NCI-H1417 (cell line): ENCODE measurements around the gene NELFB.

Experiments
- DNase-seq, 3 experiments: peaks; one replicate each; lab custom pipeline; 2025; lab: John Stamatoyannopoulos, UW

NELFB gene

GRCh38 chr9:137254624-137255447, at the start of gene NELFB:
NELFB (plus strand) TSS chr9:137255327.
- DNase-seq, result peak; percentile 85 to 95 (median 94)

DNA sequence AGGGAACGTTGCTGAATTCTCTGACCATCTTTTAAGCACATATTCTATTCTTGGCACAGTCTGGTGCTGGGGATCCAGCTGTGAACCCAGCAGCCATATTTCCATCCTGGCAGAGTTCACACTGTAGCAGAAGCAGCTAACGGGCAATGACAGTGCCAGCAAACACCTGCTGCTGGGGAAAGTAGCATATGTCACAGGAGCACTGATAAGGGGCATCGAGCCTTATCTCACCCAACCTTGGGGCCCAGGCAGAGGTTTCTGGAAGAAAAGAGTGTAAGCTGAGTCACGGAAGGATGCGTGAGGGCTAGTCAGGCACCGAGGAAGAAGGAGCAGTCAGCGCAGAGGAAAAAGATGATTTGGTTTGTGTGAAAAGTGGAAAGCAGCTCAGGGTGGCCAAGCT, 48.5 kb upstream of the NELFB start:
- DNase-seq, result no peak

DNA sequence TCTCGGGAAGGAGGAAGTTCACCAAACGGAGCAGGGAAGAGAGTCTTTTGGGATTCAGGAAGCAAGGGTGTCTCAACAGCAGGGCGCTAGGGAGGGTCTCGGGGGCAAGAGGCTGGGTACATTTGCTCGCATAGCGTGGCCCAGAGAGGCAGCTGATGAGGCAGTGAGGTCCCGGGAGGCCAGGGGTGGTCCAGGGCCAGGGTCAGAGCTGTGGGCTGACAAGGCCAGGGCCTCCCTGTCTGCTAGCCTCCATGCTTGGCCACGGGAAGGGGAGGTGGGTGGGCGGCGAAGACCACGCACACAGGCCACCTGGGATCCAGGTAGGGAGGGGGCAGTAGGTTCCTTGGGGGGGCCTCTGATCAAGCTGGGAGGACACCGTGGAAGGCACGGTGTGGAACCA, 43.6 kb upstream of the NELFB start:
- no peak for DNase-seq

GRCh38 chr9:137212520-137212919, 42.6 kb upstream of the NELFB start:
- no peak for DNase-seq

DNA sequence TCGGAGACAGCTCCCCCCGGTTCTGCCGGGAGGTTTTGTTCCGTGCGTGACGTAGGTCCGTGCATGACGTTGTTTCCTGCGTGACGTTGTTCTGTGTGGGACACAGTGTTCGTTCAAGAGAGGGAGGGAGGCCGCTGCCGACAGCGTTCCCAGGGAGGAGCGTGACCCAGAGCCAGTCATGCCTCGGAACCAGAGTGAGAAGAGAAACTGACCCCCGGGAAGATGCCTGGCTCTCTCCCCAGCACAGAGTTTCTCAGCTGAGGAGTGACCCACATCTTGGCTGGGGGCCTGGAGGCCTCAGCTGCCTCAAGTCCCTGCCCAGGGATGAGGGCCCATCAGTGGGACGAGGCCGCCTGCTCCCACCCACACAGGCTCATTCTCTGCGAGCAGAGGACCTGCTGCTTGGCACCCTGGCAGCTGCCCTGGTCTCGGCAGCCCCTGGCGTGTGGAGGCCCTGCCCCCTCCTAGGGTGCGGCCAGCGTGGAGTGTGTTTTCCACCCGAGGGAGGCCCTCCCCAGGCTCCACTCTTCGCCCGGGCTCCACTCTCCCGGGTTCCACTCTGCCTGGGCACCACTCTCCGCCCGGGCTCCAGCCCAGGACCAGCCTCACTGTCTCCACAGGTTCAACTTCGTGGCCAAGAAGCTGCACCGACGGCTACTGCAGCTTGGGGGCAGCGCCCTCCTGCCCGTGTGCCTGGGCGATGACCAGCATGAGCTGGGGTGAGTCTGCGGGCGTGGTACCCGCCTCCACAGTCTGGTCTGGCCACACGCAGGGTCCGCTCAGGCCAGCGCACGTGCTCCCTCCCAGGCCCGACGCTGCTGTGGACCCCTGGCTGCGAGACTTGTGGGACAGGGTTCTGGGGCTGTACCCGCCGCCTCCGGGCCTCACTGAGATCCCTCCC, 41.7 kb upstream of the NELFB start:
- DNase-seq, result no peak

DNA sequence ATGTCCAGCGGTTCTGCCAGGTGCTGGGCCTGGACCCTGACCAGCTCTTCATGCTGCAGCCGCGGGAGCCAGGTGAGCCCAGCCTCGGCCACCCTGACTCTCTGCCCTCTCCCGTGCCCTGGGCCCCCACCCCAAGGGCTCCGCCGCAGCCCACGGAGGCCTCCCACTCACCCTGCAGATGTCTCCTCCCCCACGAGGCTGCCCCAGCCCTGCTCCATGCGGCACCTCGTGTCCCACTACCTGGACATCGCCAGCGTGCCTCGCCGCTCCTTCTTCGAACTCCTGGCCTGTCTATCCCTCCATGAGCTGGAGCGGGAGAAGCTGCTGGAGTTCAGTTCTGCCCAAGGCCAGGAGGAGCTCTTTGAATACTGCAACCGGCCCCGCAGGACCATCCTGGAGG, 40.5 kb upstream of the NELFB start:
- DNase-seq, result no peak

- no peak for DNase-seq
Measured at GRCh38 chr9:137215196-137215986, 39.7 kb upstream of the NELFB start.

GRCh38 chr9:137216188-137216965, 38.8 kb upstream of the NELFB start:
- DNase-seq, result no peak

DNA sequence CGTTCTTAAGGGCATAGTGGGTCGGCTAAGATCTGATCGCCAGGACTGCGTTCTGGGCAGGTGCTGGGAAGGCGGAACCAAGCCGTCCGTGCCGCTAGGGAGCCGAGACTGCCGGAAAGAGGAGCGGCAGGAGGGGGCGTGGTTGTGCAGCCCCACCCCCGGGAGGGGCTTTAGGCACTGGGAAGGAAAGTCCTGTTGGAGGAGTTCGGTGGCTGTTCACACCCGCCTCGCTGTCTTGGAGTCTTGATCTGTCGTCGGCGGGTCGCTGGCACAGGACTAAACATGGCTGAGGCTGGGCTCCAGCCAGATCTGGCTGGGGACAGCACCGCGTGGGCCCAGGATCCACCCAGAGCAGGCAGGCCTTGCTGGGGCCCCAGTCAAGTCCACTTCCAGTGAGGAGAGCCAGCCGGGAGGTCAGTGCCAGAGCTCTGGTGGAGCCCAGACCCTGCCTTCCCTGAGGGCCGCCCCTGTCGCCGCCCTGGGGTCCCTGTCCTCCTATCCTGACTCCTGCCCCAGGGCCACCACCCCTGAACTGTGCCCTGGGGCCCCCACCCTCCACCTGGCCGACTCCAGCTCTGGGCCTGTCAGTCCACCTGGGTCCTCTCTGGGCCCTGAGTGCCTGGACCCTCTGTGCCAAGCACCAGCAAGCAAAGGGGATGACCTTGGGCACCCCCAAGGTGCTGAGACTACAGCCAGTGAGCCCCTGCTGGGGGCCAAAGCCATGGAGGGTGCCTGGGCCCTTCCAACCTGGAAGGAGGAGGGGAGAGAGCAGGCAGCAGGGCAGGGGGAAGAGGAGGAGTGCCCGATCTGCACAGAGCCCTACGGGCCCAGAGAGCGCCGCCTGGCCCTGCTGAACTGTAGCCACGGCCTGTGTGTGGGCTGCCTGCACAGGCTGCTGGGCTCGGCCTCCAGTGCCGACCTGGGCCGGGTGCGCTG, 37.6 kb upstream of the NELFB start:
- peak in 1 of 3 experiments; percentile 41 for DNase-seq

GRCh38 chr9:137218212-137218753, 36.8 kb upstream of the NELFB start:
- no peak for DNase-seq

- DNase-seq, result no peak
Measured at GRCh38 chr9:137218754-137219271, 36.3 kb upstream of the NELFB start.

DNA sequence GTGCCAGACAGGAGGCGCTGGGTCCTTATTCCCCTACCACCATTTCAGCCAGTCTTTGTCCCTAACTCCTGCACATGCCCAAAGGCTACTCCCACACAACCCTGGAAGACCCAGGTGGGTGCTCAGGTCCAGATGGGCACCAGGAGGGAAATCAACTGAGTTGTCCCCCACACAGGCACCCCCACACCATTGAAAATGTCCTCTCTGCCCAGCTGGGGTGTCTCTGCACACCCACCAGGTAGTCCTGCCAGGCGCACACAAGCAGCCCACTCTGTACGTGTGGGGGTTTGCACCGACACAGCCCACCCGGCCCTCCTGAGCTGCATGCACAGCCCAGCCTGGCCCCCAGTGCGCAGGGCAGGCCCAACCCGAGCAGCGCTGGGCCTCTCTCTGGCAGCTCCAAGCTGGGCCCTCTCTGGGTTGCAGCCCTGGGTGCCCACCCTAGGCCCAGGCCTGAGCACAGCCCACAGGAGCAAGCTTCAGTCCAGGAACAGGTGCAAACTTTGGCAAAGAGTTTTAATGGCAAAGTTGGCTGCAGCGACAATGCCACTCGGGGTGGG, 35.3 kb upstream of the NELFB start:
- DNase-seq, result no peak

GRCh38 chr9:137220317-137221094, 34.6 kb upstream of the NELFB start:
- no peak for DNase-seq

GRCh38 chr9:137221095-137221505, 34.0 kb upstream of the NELFB start:
- no peak for DNase-seq

- peak in 2 of 3 experiments; percentile 55 to 60 for DNase-seq
Measured at GRCh38 chr9:137221506-137222111, 33.5 kb upstream of the NELFB start.

DNA sequence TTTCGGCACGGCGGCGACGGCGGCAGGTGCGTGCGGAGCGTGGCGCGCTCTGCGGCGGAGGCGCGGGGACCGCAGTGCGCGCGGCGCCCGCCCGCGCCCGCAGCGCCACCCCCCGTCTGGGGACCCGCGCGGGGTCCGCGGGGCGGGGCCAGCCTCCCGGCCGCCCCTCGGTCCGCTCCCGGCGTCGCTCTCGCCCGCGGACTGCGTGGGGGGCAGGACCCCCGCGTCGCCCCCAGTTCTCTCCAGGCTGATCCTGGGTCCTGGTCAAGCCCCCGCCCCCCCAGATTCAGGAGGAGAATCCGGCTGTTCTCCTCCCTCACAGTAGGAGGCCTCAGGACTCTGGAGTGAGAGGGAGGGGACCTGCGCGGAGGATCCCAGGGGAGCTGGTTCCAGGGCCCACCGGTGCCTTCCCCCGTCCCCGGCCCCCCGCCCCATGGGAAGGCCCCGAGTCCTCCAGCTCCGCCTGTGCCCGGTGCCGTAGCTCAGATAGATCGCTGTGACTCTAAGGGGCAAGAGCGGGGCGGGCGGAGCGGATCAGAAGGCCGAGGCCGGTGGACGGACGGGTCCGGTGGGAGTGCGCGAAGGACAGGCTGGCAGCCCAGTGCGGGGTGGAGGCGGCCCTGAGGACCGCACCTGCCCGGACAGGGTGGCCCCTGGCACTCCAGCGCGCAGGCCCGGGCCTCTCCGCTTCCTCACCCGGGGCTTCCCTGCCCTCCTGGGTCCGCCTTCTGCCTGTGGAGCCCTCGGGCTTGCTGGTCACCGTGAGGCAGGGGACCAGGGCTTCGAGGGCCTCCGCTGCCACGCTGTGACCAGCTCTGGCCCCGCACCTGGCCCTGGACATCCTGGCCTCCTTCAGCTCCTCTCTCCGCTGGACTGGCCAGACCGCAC, 32.7 kb upstream of the NELFB start, which contains the start of gene RNF208:
TSS of gene RNF208 (minus strand) at position 51 of the 888 bp plus-strand sequence. CDS start 1,028 bp downstream, outside the sequence.
- DNase-seq, result peak; percentile 2 to 78 (median 72)
